ENCODE measurements around the gene FGGY.
"Not testable (repeated sequence)": the region's sequence is repeated elsewhere in the genome, so short reads cannot be mapped to it uniquely, and the experiment has no call there.

The FGGY gene

GRCh38 chr1:59601041-59601441 is 304.1 kb downstream of the FGGY start:
- no peaks in the 10 kb centered on the region for H3K27me3 ChIP-seq (ENCODE audit: insufficient read depth, insufficient read length)
- no peak overlapping the region for H3K4me3 ChIP-seq (ENCODE audit: insufficient read length, low read depth)

GRCh38 chr1:59601811-59602210 is 304.9 kb downstream of the FGGY start:
- H3K9me3 ChIP-seq (ENCODE audit: insufficient read depth, low read length), result no peaks in the 10 kb centered on the region
- H3K36me3 ChIP-seq (ENCODE audit: insufficient read depth, insufficient read length, low read length), result no peaks in the 10 kb centered on the region
- no peaks in the 10 kb centered on the region for H3K4me1 ChIP-seq (ENCODE audit: insufficient read depth, insufficient read length)
- no peak for DNase-seq (ENCODE audit: low read depth, low spot score)
- H3K27me3 ChIP-seq (ENCODE audit: insufficient read depth, insufficient read length), result no peaks in the 10 kb centered on the region
- TF ChIP-seq SUZ12 (IDR thresholded peaks at IDR 0.05; ENCODE audit: extremely low read depth, insufficient read depth, insufficient read length) (no peak), YY1 (IDR thresholded peaks at IDR 0.05; ENCODE audit: insufficient read depth, insufficient read length) (no peak), ZNF274 (IDR thresholded peaks at IDR 0.05; ENCODE audit: low read depth, low read length) (no peak)
- no peak overlapping the region for H3K9ac ChIP-seq (ENCODE audit: insufficient read length, low read depth)
- no peak overlapping the region for H3K4me3 ChIP-seq (ENCODE audit: insufficient read length, low read depth)

More at GRCh38 chr1:59601041-59601441, 304.1 kb downstream of the FGGY start:
- Histone ChIP-seq H3K4me1 (ENCODE audit: insufficient read depth, insufficient read length) (no peaks in the 10 kb centered on the region), H3K9me3 (ENCODE audit: insufficient read depth, low read length) (no peaks in the 10 kb centered on the region), H3K9ac (ENCODE audit: insufficient read length, low read depth) (no peak overlapping the region), H3K36me3 (ENCODE audit: insufficient read depth, insufficient read length, low read length) (no peaks in the 10 kb centered on the region)
- TF ChIP-seq ZNF274 (IDR thresholded peaks at IDR 0.05; ENCODE audit: low read depth, low read length) (no peak), YY1 (IDR thresholded peaks at IDR 0.05; ENCODE audit: insufficient read depth, insufficient read length) (no peak), SUZ12 (IDR thresholded peaks at IDR 0.05; ENCODE audit: extremely low read depth, insufficient read depth, insufficient read length) (no peak)
- no peak for DNase-seq (ENCODE audit: low read depth, low spot score)

GRCh38 chr1:59604191-59604590 is 307.3 kb downstream of the FGGY start:
- Histone ChIP-seq H3K4me1 (ENCODE audit: insufficient read depth, insufficient read length) (no peaks in the 10 kb centered on the region), H3K9ac (ENCODE audit: insufficient read length, low read depth) (no peak overlapping the region), H3K36me3 (ENCODE audit: insufficient read depth, insufficient read length, low read length) (no peaks in the 10 kb centered on the region), H3K9me3 (ENCODE audit: insufficient read depth, low read length) (no peaks in the 10 kb centered on the region), H3K27me3 (ENCODE audit: insufficient read depth, insufficient read length) (no peaks in the 10 kb centered on the region), H3K4me3 (ENCODE audit: insufficient read length, low read depth) (no peak overlapping the region)
- TF ChIP-seq ZNF274 (IDR thresholded peaks at IDR 0.05; ENCODE audit: low read depth, low read length), result no peak
- TF ChIP-seq SUZ12 (IDR thresholded peaks at IDR 0.05; ENCODE audit: extremely low read depth, insufficient read depth, insufficient read length), result no peak
- TF ChIP-seq YY1 (IDR thresholded peaks at IDR 0.05; ENCODE audit: insufficient read depth, insufficient read length), result no peak
- no peak for DNase-seq (ENCODE audit: low read depth, low spot score)

- H3K4me3 ChIP-seq (ENCODE audit: insufficient read length, low read depth), result no peak overlapping the region
- TF ChIP-seq ZNF274 (IDR thresholded peaks at IDR 0.05; ENCODE audit: low read depth, low read length) (no peak), SUZ12 (IDR thresholded peaks at IDR 0.05; ENCODE audit: extremely low read depth, insufficient read depth, insufficient read length) (no peak), YY1 (IDR thresholded peaks at IDR 0.05; ENCODE audit: insufficient read depth, insufficient read length) (no peak)
- no peaks in the 10 kb centered on the region for H3K27me3 ChIP-seq (ENCODE audit: insufficient read depth, insufficient read length)
- no peak for DNase-seq (ENCODE audit: low read depth, low spot score)
- H3K9ac ChIP-seq (ENCODE audit: insufficient read length, low read depth), result no peak overlapping the region
- H3K36me3 ChIP-seq (ENCODE audit: insufficient read depth, insufficient read length, low read length), result no peaks in the 10 kb centered on the region
- peaks cover 10% of the 10 kb centered on the region for H3K9me3 ChIP-seq (ENCODE audit: insufficient read depth, low read length)
- no peaks in the 10 kb centered on the region for H3K4me1 ChIP-seq (ENCODE audit: insufficient read depth, insufficient read length)
Measured at GRCh38 chr1:59605184-59605583, 308.3 kb downstream of the FGGY start.

GRCh38 chr1:59605761-59606160 is 308.9 kb downstream of the FGGY start:
- Histone ChIP-seq H3K4me1 (ENCODE audit: insufficient read depth, insufficient read length) (no peaks in the 10 kb centered on the region), H3K36me3 (ENCODE audit: insufficient read depth, insufficient read length, low read length) (no peaks in the 10 kb centered on the region)

GRCh38 chr1:59609245-59609644 is 312.4 kb downstream of the FGGY start:
- no peak overlapping the region for H3K4me3 ChIP-seq (ENCODE audit: insufficient read length, low read depth)
- TF ChIP-seq ZNF274 (IDR thresholded peaks at IDR 0.05; ENCODE audit: low read depth, low read length) (no peak), YY1 (IDR thresholded peaks at IDR 0.05; ENCODE audit: insufficient read depth, insufficient read length) (no peak), SUZ12 (IDR thresholded peaks at IDR 0.05; ENCODE audit: extremely low read depth, insufficient read depth, insufficient read length) (no peak)
- H3K9me3 ChIP-seq (ENCODE audit: insufficient read depth, low read length), result peaks cover 24% of the 10 kb centered on the region
- no peaks in the 10 kb centered on the region for H3K27me3 ChIP-seq (ENCODE audit: insufficient read depth, insufficient read length)
- no peaks in the 10 kb centered on the region for H3K36me3 ChIP-seq (ENCODE audit: insufficient read depth, insufficient read length, low read length)
- H3K9ac ChIP-seq (ENCODE audit: insufficient read length, low read depth), result no peak overlapping the region
- DNase-seq (ENCODE audit: low read depth, low spot score), result no peak
- H3K4me1 ChIP-seq (ENCODE audit: insufficient read depth, insufficient read length), result no peaks in the 10 kb centered on the region

More at GRCh38 chr1:59605761-59606160, 308.9 kb downstream of the FGGY start:
- peaks cover 15% of the 10 kb centered on the region for H3K9me3 ChIP-seq (ENCODE audit: insufficient read depth, low read length)
- no peaks in the 10 kb centered on the region for H3K27me3 ChIP-seq (ENCODE audit: insufficient read depth, insufficient read length)
- DNase-seq (ENCODE audit: low read depth, low spot score), result no peak
- TF ChIP-seq YY1 (IDR thresholded peaks at IDR 0.05; ENCODE audit: insufficient read depth, insufficient read length) (no peak), SUZ12 (IDR thresholded peaks at IDR 0.05; ENCODE audit: extremely low read depth, insufficient read depth, insufficient read length) (no peak), ZNF274 (IDR thresholded peaks at IDR 0.05; ENCODE audit: low read depth, low read length) (no peak)
- H3K4me3 ChIP-seq (ENCODE audit: insufficient read length, low read depth), result no peak overlapping the region
- no peak overlapping the region for H3K9ac ChIP-seq (ENCODE audit: insufficient read length, low read depth)

- not testable (repeated sequence) for H3K9ac ChIP-seq (ENCODE audit: insufficient read length, low read depth); DNase-seq (ENCODE audit: low read depth, low spot score)
Measured at GRCh38 chr1:59610499-59610898, 313.6 kb downstream of the FGGY start.

GRCh38 chr1:59617434-59617833 is 320.5 kb downstream of the FGGY start:
- Histone ChIP-seq H3K27me3 (ENCODE audit: insufficient read depth, insufficient read length) (no peaks in the 10 kb centered on the region), H3K9me3 (ENCODE audit: insufficient read depth, low read length) (no peaks in the 10 kb centered on the region), H3K4me3 (ENCODE audit: insufficient read length, low read depth) (no peak overlapping the region), H3K36me3 (ENCODE audit: insufficient read depth, insufficient read length, low read length) (no peaks in the 10 kb centered on the region), H3K9ac (ENCODE audit: insufficient read length, low read depth) (no peak overlapping the region), H3K4me1 (ENCODE audit: insufficient read depth, insufficient read length) (no peaks in the 10 kb centered on the region)
- TF ChIP-seq SUZ12 (IDR thresholded peaks at IDR 0.05; ENCODE audit: extremely low read depth, insufficient read depth, insufficient read length), result no peak
- no peak for TF ChIP-seq ZNF274 (IDR thresholded peaks at IDR 0.05; ENCODE audit: low read depth, low read length)
- no peak for TF ChIP-seq YY1 (IDR thresholded peaks at IDR 0.05; ENCODE audit: insufficient read depth, insufficient read length)
- no peak for DNase-seq (ENCODE audit: low read depth, low spot score)

More at GRCh38 chr1:59610499-59610898, 313.6 kb downstream of the FGGY start:
- peaks cover 24% of the 10 kb centered on the region for H3K9me3 ChIP-seq (ENCODE audit: insufficient read depth, low read length)
- H3K4me3 ChIP-seq (ENCODE audit: insufficient read length, low read depth); H3K4me1 ChIP-seq (ENCODE audit: insufficient read depth, insufficient read length); H3K27me3 ChIP-seq (ENCODE audit: insufficient read depth, insufficient read length); H3K36me3 ChIP-seq (ENCODE audit: insufficient read depth, insufficient read length, low read length): not testable (repeated sequence)

Measured in NT2/D1 (cell line).